ENCODE data around the gene STRN4. TPM values are rescaled to one million over a fixed set of nuclear protein-coding genes. Genes with fewer than 3 reads are reported as not detected.
A peak's percentile ranks its signal among the peaks of the same experiment; 100 is the strongest.

The STRN4 gene
- total and polyA plus RNA-seq, 9 of the 15 experiments (the other 6 are each of a cell fraction or from before 2014, with no cell fraction given): 0.62 to 83.7 (median 36.9) TPM

GRCh38 chr19:46718934-46719622 lies 27.2 kb downstream of the STRN4 start:
- in situ Hi-C loops (cut with MboI) (no loop called here), intact Hi-C loops (cut with micrococcal nuclease) (no loop called here)
- 80% methylated on average over 11 of the region's 15 CpGs for WGBS (ENCODE audit: insufficient coverage, low coverage, missing lambda C conversion rate)
- Histone ChIP-seq H3K9me1 (ENCODE audit: control insufficient read depth, insufficient read depth, low read length) (no peaks in the 10 kb centered on the region), H3K27me3 (ENCODE audit: control insufficient read depth in 2 of 2, insufficient read depth in 2 of 2, low read length in 2 of 2) (no peaks in the 10 kb centered on the region), H4K20me1 (replicated peaks; ENCODE audit: control insufficient read depth, insufficient read depth, low read length) (peaks cover 4% of the 10 kb centered on the region; the same call in 1 of the 2 replicates), H3K4me1 (replicated peaks in 1 of 2; ENCODE audit: control insufficient read depth in 2 of 2, insufficient read depth in 2 of 2, low read length in 2 of 2) (peaks cover 20 to 66% of the 10 kb centered on the region in 2 experiments), H3K79me2 (ENCODE audit: control insufficient read depth, insufficient read depth, low read length) (peaks cover 24% of the 10 kb centered on the region), H3K9ac (ENCODE audit: insufficient read depth in 1 of 2, low read depth in 2 of 2, low read length in 2 of 2) (peak overlapping the region in 1 of 2 experiments; percentile 0; a peak in 1 of 4 replicates), H3K27ac (ENCODE audit: extremely low read depth, low read depth, low read length) (no peak overlapping the region; the same call in 2 of the 3 replicates), H3K4me3 (no peak overlapping the region), H3K4me2 (ENCODE audit: insufficient read depth, low read length) (no peak overlapping the region), H3K36me3 (ENCODE audit: control insufficient read depth, insufficient read depth, low read length) (peaks cover 57% of the 10 kb centered on the region; the same call in 2 of the 3 replicates), H2AFZ (ENCODE audit: low read depth, low read length) (no peak overlapping the region), H3K9me3 (replicated peaks; ENCODE audit: control insufficient read depth, insufficient read depth, low read depth, low read length) (no peaks in the 10 kb centered on the region)
- TF ChIP-seq POLR2G (IDR thresholded peaks at IDR 0.05; ENCODE audit: low read depth, low read length) (peak; percentile 55; the same call in 1 of the 2 replicates), CBX8 (IDR thresholded peaks at IDR 0.05; ENCODE audit: borderline replicate concordance, extremely low read depth, low read depth, low read length, poor library complexity, severe bottlenecking) (no peak)
- POLR2A ChIA-PET: no interaction called here
- no TSS peak for BruUV-seq (replicated peaks)
- no peak for FAIRE-seq
- DNase-seq (ENCODE audit: extremely low read depth in 1 of 4, low spot score in 3 of 4): no peak
- ATAC-seq: no peak
- CTCF ChIA-PET (ENCODE audit: low intra/inter-chr PET ratio): no interaction called here
